Peyer's patch (tissue), 4 donors: ENCODE measurements around the gene SCAI.

Experiments used
- POLR2A ChIP-seq, 2 donors: fragments of 450-650 bp; IDR thresholded peaks; one replicate each; pipeline ENCODE4 v1.5.1; 2017; ENCODE audit warnings: antibody characterized with exemption in 2 of 2, mild to moderate bottlenecking in 2 of 2, moderate library complexity in 2 of 2
- TF ChIP-seq, protein P1 (sequence below), 6 experiments: fragments of 450-650 bp in 4 of 6; fragments of 200-600 bp in 2 of 6; sonication (generic) in 1 of 6; IDR thresholded peaks; one replicate each; pipeline ENCODE4 v1.5.1; 2017 to 2019; ENCODE audit warnings: antibody characterized with exemption in 6 of 6, mild to moderate bottlenecking in 3 of 6, moderate library complexity in 1 of 6

DNA sequence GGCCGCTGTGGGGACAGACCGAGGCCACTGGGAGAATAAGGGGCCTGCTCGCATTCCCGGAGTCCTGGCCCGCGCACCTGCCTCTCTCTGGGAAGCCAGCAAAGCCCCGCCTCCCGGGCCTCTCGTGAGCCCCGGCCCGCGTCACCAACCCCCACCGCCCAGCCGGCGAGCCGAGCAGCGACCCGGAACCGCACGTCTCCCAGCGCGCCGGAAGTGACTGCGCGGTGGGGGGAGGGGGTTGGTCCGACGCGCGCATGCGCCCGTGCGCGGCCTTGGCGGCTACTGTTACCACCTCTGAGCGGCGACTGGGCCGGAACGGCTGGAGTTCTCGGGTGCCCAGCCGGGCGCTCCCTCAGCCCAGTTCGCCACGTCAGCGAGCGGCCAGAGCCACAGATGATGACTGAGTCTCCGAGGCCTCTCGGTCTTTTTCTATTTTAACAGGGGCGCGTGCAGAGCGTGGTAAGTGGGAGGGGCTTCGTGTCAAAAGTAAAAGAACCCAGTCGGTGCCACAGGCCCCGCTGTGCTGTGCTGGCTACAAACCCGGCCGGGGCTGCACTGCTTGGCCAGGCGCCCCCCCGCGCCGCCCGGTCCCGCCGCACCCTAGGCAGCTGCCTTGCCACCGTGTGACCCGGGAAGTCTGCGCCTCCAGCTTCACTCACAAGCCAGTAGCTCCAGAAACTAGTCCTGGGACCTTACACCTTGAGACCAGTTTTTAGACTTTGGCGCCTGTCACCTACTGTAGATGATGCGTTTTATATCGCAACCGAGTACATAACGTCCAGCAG is 202.2 kb downstream of the SCAI start, which contains the start of gene GOLGA1:
- peak; percentile 85 to 88 for TF ChIP-seq POLR2A (IDR thresholded peaks at IDR 0.05)
- TF ChIP-seq, protein P1, sequence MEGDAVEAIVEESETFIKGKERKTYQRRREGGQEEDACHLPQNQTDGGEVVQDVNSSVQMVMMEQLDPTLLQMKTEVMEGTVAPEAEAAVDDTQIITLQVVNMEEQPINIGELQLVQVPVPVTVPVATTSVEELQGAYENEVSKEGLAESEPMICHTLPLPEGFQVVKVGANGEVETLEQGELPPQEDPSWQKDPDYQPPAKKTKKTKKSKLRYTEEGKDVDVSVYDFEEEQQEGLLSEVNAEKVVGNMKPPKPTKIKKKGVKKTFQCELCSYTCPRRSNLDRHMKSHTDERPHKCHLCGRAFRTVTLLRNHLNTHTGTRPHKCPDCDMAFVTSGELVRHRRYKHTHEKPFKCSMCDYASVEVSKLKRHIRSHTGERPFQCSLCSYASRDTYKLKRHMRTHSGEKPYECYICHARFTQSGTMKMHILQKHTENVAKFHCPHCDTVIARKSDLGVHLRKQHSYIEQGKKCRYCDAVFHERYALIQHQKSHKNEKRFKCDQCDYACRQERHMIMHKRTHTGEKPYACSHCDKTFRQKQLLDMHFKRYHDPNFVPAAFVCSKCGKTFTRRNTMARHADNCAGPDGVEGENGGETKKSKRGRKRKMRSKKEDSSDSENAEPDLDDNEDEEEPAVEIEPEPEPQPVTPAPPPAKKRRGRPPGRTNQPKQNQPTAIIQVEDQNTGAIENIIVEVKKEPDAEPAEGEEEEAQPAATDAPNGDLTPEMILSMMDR (IDR thresholded peaks at IDR 0.05): no peak
